GM19397 (cell line): ENCODE data around the gene MXD4.
"Not testable (repeated sequence)": the region's sequence is repeated elsewhere in the genome, so short reads cannot be mapped to it uniquely, and the experiment has no call there.

Experiments used
- ATAC-seq: cut with Tn5 transposase; IDR thresholded peaks from one replicate; pipeline ENCODE4 v1.9.1; 2021; ENCODE audit warnings: mild to moderate bottlenecking, moderate library complexity; ENCODE audit not compliant: unreplicated experiment

MXD4 gene

DNA sequence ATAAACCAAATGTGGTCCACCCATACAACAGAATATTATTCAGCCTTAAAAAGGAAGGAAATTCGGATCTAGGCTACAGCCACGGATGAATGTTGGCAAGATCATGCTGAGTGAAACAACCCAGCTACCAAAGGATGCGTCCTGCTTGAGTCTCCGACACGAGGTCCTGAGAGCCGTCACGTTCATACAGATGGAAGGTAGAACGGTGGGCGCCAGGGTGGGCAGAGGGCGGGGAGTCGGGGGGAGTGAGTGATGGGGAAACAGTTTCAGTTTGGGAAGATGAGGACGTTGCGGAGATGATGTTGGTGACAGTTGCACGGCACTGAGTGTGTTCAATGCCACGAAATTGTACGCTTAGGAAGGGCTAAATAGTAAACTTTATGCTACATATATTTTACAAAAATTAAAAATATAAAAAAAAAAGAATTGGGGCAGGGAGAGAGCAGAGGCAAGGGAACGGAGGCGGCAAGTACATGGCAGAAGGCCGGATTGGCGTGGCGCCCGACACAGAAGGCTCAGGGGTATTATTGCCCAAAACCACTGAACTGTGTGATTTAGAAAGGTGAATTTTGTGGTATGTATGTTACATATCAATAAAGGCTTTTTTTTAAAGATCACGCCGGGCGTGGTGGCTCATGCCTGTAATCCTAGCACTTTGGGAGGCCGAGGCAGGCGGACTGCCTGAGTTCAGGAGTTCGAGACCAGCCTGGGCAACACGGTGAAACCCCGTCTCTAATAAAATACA lies 14.8 kb upstream of the MXD4 start:
- no peak for ATAC-seq

DNA sequence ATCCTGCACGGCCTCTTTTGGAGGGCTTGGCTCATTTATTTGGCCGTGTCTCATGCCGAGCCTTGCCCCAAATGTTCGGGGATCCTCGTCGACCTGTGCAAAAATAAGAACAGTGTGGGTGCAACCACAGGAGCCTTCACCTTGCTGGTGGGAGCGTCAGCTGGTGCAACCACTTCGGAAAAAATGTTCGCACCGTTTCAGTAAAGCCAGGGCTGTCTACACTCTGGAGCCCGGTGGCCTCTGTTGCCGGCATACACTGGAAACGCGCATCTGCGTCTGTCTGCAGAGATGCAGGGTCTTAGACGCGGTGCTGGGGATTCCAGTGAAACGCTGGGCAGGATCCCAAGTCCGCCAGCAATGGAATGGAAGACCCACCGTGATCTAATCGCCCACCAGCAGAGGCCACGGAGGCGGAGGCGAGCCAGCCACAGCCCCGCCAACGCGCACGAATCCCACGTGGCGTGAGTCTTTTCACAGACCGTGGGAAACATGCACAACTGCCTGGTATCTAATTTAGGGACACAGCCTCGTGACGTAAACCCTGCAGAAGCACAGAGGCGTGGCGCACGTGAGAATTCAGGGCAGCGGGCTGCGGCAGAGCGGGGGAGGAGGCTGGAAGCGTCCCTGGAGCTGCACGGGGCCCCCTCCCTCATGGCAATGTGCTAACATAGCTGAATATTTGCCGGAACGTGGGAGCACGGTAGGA lies 13.8 kb upstream of the MXD4 start:
- ATAC-seq: no peak

DNA sequence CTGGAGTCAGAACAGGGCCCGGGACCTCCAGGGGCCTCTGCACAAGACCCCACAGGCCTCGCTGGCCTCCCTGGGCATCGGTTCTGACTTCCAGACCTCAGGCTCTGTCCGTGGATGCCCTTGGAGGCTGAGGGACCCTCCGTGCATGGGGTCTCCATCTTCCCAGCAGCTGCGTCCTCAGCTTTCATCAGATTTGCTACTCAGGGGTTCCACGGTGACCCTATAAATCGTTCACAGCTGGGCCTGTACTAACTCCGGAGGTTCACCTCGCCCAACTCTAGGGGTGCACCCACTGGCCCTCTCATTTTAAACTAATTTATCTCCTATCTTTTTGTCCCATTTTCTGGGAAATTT lies 13.1 kb upstream of the MXD4 start:
- not testable (repeated sequence) for ATAC-seq

DNA sequence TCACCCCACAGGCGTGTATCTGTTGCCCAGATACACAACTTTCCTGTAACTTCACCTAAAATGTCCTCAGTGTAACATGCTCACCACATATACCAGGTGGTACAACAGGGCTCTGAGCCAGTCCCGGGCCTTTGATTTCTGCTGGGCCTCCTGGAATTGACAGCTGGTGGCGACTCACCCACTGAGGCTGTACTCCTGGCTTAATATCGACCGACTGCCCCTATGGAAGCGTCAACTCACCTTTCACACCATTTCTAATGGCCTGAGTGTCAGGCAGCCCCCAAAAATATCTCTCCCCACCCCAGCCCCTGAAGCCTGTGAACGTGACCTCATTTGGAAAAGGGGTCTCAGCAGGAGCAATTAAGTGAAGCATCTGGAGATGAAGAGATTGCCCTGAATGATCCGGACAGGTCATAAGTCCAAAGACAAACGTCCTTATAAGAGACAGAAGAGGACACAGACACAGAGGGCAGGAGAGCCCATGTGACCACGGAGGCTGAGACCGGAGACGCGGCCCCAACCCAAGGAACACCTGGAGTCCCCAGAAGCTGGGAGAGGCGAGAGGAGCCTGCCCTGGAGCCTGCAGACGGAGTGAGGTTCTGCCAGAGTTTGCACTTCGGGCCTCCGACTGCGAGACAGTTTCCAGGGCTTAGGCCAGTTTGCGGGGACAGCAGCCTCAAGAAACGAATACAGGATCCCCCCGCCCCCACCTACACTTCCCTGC lies 12.6 kb upstream of the MXD4 start:
- ATAC-seq: no peak

DNA sequence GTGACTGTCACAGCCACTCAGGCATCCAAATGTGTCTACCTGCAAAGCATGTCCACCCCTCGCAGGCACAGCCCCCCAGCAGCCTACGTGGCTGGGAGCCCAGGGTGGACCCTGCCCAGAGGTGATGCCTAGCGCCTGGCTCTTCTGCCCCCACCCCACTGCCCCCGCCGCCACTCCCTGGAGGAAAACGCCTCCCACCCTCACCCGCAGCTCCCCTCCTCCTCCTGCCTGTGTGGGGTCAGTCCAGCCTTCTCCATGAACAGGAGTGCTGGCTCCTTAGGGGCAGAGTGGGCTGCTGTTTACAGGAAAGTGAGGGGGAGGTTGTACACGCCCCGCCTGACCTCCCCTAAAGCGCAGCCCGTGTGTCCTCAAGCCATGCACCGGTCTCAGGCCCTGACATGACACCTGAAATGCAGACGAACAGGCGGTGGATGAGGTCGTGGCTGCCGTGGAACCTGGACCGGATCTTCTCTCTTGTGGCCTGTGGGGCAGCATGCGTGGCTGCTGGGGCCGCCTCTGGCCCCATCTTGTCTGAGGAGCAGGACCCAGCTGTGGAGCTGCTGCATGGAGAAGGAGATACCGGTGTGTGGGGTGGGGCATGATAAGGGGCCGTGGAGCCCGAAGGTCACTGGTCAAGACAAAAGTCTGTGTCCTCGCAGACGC lies 11.9 kb upstream of the MXD4 start:
- ATAC-seq: no peak

DNA sequence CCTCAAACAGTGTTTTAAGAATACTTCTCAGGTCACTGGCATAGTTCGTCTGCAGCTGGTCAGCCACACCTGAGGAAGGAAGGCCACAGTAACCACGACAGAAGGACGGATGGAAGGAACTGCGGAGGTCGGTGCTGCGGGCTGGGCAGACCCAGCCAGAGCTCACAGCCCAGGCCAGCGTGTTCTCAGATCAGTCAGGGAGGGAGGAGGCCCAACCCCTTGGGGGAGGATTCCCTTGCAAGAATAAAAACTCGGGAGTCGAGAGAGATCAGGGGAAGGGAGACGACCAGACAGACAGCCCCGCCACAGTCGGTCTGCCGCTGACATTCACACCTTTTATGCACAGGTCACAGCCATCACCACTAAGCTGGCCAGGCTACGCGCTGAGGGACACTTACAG lies 11.3 kb upstream of the MXD4 start:
- ATAC-seq: no peak

DNA sequence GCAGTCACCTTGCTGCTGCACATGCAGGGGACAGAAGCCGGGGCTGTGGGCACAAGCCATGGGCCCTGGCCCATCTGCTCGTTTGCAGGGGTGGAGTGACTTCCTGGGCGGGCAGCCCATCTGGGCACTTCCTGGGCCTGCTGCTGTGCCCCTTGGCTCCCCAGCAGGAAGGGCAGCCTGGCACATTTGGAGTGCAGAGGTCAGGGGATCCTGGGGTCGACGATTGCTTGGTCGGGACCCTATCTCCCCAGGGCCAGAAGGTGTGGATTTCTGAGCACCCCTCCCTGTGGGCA lies 10.9 kb upstream of the MXD4 start:
- ATAC-seq: no peak

DNA sequence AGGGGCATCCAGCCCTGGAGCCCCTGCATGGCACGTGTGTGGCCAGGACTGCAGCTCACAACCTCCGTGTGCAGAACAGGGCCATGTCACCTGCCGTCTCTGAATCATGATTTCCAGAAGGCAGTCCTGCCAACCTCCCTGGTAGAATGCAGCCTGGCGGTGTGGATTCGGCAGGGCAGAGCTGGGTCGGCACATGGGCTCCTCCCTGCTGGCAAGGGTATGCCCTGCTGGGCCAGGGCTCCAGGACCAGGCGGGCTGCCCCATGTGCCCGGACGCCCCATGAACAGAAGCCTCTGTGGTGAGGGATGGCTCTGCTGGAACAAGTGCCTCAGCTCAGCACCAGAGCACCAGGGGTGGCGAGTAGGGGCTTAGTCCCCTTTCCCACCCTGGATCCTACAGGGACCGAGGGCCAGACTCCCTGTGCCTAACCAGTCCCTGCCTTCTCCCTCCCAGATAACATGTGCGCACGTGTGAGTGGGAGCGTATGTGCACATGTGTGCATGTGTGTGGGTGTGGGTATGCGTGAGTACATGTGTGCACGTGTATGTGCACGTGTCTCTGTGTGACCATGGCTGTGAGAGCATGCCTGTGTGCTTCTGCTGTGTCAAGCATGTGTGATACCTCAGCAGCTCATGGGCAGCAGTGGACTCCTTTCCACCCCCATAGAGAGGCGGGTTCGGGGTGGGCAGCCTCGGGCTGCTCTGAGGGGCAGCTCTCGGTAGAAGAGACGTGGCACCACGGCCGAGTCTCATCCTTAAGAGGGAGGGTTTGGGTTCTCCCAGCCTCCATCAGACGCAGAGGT lies 10.3 kb upstream of the MXD4 start:
- ATAC-seq: no peak

DNA sequence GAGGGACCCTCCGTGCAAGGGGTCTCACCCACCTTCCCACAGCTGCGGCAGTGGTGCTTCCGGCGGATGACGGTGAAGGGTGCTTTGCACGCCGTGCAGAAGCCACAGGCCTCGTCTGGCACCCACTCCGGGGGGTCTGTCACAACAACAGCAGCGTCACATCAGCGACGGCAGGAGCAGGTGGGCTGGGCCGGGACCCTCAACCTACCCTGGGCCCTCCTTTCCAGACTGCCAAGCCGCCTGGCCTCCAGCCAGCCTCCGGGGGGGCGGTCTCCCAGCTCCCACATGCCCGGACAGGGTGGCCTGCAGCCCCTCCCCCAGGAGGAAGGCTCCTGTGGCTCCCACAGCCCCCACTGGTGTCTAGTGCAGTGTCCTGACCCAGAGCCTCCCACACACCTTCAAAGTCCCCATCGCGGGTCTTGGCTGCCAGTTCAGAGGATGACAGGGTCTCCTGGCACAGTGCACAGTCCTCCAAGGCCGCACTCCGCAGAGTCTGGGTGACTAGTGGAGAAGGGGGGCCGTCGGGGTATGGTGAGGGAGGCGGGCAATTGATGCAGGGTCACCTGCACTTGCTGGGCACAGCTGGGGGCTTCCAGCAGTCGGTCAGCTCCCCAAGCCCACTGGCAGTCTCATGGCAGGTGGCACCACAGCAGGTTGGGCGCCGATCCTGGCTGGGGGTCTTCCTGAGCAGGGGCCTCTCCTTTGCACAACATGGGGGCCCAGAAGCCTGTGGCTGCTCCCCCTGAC lies 9.5 kb upstream of the MXD4 start:
- ATAC-seq: no peak

DNA sequence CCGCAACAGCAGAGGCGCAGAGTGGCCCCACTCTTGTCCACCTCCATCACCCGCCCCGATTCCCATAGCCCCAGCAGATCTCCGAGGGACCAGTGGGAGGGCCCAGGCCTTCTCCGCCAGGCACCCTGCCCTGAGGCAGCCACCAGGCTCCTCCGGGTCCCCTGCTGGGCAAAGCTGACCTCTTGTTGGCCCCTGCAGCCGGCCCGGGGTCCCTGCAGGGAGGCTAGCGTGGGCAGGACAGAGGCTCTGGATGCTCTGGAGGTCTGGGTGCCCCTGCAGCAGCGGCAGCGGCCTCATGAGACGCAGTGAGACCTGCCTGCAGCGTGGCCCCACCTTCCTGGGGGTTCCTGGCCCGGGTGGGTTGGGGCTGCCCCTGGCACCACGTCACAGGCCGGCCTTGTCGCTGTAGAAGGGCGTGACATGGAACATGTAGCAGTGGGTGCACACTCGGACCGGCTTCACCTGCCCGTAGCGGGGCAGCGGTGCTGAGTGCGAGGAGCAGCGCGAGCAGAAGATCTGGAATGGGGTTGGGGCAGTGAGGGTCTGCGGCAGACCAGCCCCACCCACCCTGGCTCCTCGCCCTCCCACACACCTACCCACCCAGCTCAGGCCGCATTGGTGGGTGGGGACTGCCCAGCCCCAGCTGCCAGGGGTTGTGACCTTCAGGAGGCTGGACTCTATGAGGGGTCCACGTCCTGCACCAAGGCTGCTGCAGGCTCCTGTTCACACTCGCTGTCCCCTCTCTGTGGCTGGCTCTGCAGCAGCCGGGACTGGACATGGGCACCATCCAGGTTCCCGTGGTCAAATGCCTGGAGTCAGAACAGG lies 8.6 kb upstream of the MXD4 start:
- ATAC-seq: no peak

DNA sequence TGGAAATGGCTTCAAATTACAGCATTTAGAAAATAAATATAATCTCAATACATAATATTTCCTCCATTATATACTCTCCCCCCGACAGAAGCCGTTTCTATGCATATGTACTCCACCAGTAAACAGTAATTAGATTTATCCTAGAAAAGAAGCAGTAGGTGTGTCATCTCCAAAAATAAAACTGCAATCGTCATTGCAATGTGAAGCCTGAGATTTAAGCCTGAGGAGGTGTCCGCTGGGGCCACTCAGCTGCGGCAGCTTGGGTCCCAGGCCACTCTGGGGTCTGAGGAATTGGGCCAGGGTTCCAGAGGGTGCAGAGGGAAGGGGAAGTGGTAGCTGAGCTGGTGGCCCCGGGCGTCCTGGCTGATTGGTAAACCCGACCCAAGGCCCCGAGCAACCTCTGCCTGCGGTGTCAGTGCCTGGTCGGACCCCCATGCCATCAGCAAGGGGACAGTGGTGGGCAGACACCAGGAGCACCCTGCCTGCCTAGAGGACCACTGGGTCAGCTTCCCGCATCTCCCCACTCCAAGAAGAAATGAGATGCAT lies 7.8 kb upstream of the MXD4 start:
- ATAC-seq: no peak

DNA sequence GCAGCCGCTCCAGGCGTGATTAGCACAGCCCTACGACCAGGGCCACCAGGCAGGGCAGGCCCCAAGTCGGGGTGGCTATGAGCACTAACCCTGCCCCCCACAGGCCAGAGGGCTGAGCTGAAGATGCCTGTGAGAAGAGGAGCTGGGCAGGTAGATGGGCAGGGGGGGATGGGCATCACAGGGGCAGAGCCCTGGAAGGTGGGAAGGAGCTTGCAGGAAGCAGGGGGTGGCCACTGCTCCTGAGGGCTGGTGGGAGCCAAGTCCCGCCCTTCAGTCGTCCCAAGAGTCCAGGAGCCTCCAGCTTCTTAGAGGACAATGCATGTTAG lies 7.3 kb upstream of the MXD4 start:
- ATAC-seq: no peak

DNA sequence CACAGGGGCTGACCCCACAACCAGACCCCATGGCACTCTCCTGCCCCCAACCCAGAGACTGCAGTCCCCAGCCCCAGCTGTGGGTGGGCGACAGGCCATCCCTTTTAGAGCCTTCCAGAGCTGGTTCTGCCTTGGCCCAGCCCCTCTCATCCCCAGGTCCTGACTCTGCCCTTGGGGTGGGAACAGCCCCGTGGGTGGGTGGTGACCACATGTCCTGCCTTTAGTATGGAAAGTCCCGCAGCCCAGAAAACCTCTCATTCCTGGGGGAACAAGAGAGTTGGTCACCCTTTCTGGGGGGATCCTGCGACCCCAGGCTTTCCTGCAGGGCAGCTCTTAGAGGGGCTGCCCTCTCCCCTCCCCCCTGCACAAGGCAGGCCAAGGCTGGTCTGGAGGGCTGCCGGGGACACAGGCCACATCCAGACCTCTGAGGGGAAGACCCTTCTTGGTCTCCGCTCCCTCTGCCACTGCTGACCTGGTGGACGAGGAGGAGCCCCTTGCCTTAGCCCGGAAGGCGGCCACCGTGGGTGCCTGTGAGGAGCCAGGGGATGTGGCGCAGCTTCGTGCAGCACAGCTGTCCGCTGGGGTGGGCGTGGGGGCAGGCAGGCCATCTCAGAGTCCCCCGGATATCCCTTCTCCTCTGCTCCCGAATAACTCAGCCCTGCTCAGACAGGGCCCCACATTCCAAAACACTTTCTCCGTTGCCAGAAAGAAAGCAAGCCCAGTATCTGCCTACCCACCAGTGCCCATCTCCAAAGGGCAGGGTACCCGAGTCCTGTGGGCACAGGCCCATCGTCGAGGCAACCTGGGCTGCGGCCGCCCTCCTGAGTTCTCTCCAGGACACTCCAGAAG lies 6.7 kb upstream of the MXD4 start:
- no peak for ATAC-seq

DNA sequence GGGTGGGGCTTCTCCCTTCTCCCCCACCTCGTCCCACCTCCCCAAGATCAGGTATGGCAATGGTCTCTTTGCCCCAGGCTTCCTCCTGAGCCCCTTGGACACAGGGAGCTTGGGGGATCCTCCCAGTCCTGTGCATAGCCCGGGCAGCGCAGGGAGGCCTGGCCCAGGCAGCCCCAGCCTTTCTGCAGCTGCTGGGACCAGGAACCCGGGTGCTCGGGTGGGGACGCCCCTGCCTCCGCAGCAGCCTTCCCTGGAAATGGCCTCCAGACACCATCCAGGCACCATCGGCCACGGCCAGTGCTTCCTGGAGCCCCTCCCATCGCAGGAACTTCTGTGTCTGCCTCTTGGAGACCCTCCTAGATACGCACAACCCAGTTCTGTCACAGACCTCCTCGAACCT lies 5.9 kb upstream of the MXD4 start:
- ATAC-seq: no peak

DNA sequence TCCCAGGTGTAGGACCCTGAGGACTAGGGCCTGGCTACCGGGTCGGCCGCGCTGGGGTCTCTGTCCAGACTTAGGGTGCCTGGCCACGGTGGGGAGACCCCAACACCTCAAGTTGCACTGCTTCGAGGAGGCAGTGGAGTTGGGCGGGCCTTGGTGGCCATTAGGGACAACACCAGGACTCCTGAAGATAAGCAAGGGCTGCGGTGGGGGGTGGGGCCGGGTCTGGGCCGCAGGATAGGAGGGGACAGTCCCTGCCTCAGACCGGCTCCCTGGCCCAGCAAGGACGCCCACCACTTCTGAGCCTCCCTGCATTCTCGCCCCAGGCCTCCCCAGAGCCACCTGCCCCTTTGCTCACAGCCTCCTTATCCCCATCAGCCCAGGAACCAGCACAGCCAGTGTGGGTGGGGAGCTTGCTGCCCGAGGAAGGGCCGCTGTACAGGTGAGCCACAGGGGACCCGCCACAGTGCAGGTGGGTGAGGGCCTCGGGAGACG lies 5.5 kb upstream of the MXD4 start:
- no peak for ATAC-seq

DNA sequence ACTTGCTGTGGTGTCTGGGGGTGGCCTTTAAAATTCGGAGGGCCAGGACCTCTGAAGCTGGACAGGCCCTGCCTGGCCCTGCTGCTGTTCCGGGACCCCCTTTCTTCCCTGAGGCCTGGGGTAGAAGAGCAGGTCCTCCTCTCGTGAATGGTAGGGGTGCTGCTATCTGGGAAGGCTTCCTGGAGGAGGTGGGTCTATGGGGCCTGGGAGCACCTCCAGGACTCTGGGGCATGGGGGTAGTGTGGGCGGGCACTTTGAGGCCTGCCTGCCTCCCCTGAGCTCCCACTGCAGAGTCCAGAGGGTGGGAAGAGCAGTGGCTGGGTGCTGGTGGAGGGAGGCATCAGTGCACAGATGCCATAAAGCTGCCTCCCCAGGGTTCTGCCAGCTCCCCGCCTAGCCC lies 4.9 kb upstream of the MXD4 start:
- ATAC-seq: no peak

DNA sequence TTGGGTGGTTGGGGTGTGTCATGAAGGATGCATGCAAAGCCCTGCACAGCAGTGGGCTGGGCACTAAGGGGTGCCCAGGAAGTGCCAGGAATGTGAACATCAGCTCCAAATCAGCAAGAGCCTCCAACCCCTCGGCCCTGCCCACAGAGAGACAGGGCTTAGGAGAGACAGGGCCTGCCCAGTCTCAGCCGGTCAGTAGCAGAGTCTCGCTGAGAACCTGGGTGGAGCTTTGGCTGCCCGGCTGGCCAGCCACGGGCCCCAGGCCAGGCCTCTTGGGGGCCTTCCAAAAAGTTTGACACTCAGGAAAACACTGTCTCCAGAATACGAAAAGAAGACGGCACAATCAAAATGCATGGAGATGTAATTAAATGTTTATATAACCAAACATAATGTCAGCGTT lies 4.3 kb upstream of the MXD4 start:
- no peak for ATAC-seq
